HepG2 (cell line): ENCODE results near the gene SGMS1. TPM values are rescaled to one million over a fixed set of nuclear protein-coding genes. Genes with fewer than 3 reads are reported as not detected.

Experiments used
- ATAC-seq: fragments of 200-7000 bp; cut with Tn5 transposase; 3 replicates; pipeline ENCODE4 v1.9.1; 2020; ENCODE audit warnings: mild to moderate bottlenecking, moderate library complexity
- BruUV-seq: library from RNA; stranded (reverse); fragments of 400-500 nt; replicated peaks from 2 replicates; lab custom pipeline; 2021; lab: Mats Ljungman, UMichigan
- CTCF ChIA-PET: fragments of 300-600 bp; formaldehyde crosslinking; extraction: SDS; loops from one replicate; lab custom pipeline; 2021; ENCODE audit warnings: low total read pairs, inconsistent platforms, low intra/inter-chr PET ratio; lab: Yijun Ruan, JAX
- POLR2A ChIA-PET: fragments of 350-600 bp; sonication (Branson Sonifier 250); formaldehyde crosslinking; loops from one replicate; lab custom pipeline; 2020; ENCODE audit warnings: antibody characterized with exemption, inconsistent platforms; lab: Yijun Ruan, JAX
- DNase-seq: peaks from one replicate; pipeline ENCODE4 v3.0.0-alpha.2; 2015; ENCODE audit warnings: low spot score
- FAIRE-seq: peaks from 3 replicates; lab custom pipeline; 2011; peaks lifted over from hg19 to GRCh38; lab: Jason Lieb, UNC
- H2AFZ ChIP-seq: one replicate; pipeline ENCODE4 v1.6.1; 2011; ENCODE audit warnings: low read length, inconsistent platforms
- H3K27ac ChIP-seq: fragments of 300-600 bp; 3 replicates; pipeline ENCODE4 v1.8.0; 2011; ENCODE audit warnings: mixed run types, mild to moderate bottlenecking, mixed read lengths, low read length, inconsistent platforms; ENCODE audit not compliant: insufficient read depth; ENCODE audit errors: extremely low read length
- H3K27me3 ChIP-seq, 2 experiments: fragments of 200-600 bp in 1 of 2; 2 replicates in 1 of 2; 3 replicates in 1 of 2; pipeline versions ENCODE4 v1.6.0 to v1.8.0; 2011; ENCODE audit warnings: low read length in 2 of 2, mild to moderate bottlenecking in 2 of 2, moderate library complexity in 2 of 2, inconsistent platforms in 1 of 2; ENCODE audit not compliant: insufficient read depth in 2 of 2, control insufficient read depth in 1 of 2
- H3K36me3 ChIP-seq, 2 experiments: fragments of 200-600 bp in 1 of 2; replicated peaks in 1 of 2; 2 replicates in 1 of 2; 3 replicates in 1 of 2; pipeline versions ENCODE4 v1.5.1 to v1.8.0; 2011; ENCODE audit warnings: low read length in 2 of 2, inconsistent platforms in 1 of 2; ENCODE audit not compliant: insufficient read depth in 2 of 2, control insufficient read depth in 1 of 2
- H3K4me1 ChIP-seq: 2 replicates; pipeline ENCODE4 v1.5.1; 2012; ENCODE audit warnings: low read length, inconsistent platforms; ENCODE audit not compliant: insufficient read depth
- H3K4me2 ChIP-seq: 2 replicates; pipeline ENCODE4 v1.6.0; 2011; ENCODE audit warnings: low read depth, low read length, inconsistent platforms
- H3K4me3 ChIP-seq, 3 experiments: fragments of 200-600 bp in 1 of 3; sonication (generic), shearing (Covaris generic) in 1 of 3; replicated peaks in 1 of 3; 2 replicates each; pipeline ENCODE4 v1.5.1; 2011 to 2016; ENCODE audit warnings: low read length in 3 of 3, inconsistent platforms in 2 of 3, low read depth in 2 of 3, mild to moderate bottlenecking in 2 of 3, control low read depth in 1 of 3, mixed read lengths in 1 of 3; ENCODE audit not compliant: insufficient read depth in 1 of 3
- H3K79me2 ChIP-seq: one replicate; pipeline ENCODE4 v1.6.1; 2011; ENCODE audit warnings: low read length, inconsistent platforms; ENCODE audit not compliant: insufficient read depth
- H3K9ac ChIP-seq: 2 replicates; pipeline ENCODE4 v1.6.0; 2011; ENCODE audit warnings: mild to moderate bottlenecking, low read depth, low read length, inconsistent platforms; ENCODE audit not compliant: insufficient read depth
- H3K9me3 ChIP-seq: 2 replicates; pipeline ENCODE4 v1.5.1; 2012; ENCODE audit warnings: mild to moderate bottlenecking, low read length
- H4K20me1 ChIP-seq: 2 replicates; pipeline ENCODE4 v1.6.0; 2011; ENCODE audit warnings: inconsistent platforms, mild to moderate bottlenecking, low read length, moderate library complexity; ENCODE audit not compliant: insufficient read depth
- EEA1 ChIP-seq: sonication (generic); formaldehyde crosslinking; IDR thresholded peaks from 2 replicates; pipeline ENCODE4 v1.5.1; 2020; ENCODE audit warnings: mild to moderate bottlenecking, missing genetic modification reagents, borderline replicate concordance
- FOXK1 ChIP-seq: sonication (generic); formaldehyde crosslinking; IDR thresholded peaks from 2 replicates; pipeline ENCODE4 v1.4.0; 2020; ENCODE audit warnings: low read depth, missing genetic modification reagents, borderline replicate concordance
- TOE1 ChIP-seq: sonication (generic); formaldehyde crosslinking; IDR thresholded peaks from 2 replicates; pipeline ENCODE4 v1.4.0; 2020; ENCODE audit warnings: mild to moderate bottlenecking, missing genetic modification reagents
- ZBTB1 ChIP-seq: sonication (generic); formaldehyde crosslinking; IDR thresholded peaks from 2 replicates; pipeline ENCODE4 v1.4.0; 2020; ENCODE audit warnings: missing genetic modification reagents, borderline replicate concordance
- ZBTB21 ChIP-seq: sonication (generic); formaldehyde crosslinking; IDR thresholded peaks from 2 replicates; pipeline ENCODE4 v1.4.0; 2020; ENCODE audit warnings: missing genetic modification reagents
- ZNF207 ChIP-seq: fragments of 450-650 bp; IDR thresholded peaks from 2 replicates; pipeline ENCODE4 v1.6.1; 2016; ENCODE audit warnings: antibody characterized with exemption, borderline replicate concordance
- ZNF432 ChIP-seq: sonication (generic); formaldehyde crosslinking; IDR thresholded peaks from 2 replicates; pipeline ENCODE4 v1.5.0; 2020; ENCODE audit warnings: missing genetic modification reagents, mild to moderate bottlenecking, borderline replicate concordance
- in situ Hi-C: cut with HindIII; loops from 2 replicates; pipeline ENCODE4 v1.10.0; 2017; ENCODE audit warnings: low pct_unique_long_range_greater_than_20kb; ENCODE audit not compliant: extremely low pct_ligation_motif_present
- intact Hi-C: fragments of 100-400 bp; cut with micrococcal nuclease; formaldehyde crosslinking; loops from one replicate; pipeline ENCODE4 v1.10.0; 2022; ENCODE audit not compliant: unreplicated experiment
- polyA plus RNA-seq, 8 experiments: library from polyadenylated mRNA; depleted of rRNA in 3 of 8; stranded (reverse) in 7 of 8; unstranded in 1 of 8; fragments of >200 nt; fragmentation: Illumina TruSeq in 4 of 8; extraction: Trizol in 4 of 8; gene quantifications; 2 replicates each; pipeline versions ENCODE4 v1.2.1 to v1.2.3, GENCODE V29; 2011 to 2016; ENCODE audit warnings: low read depth in 4 of 8, missing spikeins in 1 of 8, mixed read lengths in 1 of 8; ENCODE audit not compliant: insufficient read depth in 1 of 8
- total RNA-seq, 5 experiments: library from RNA; depleted of rRNA; stranded (reverse); fragments of >200 nt; fragmentation: Illumina TruSeq; extraction: Trizol; gene quantifications; 2 replicates each; pipeline ENCODE4 v1.2.3, GENCODE V29; 2016; ENCODE audit warnings: low read depth in 1 of 5
- TF ChIP-seq, protein P1 (sequence below): sonication (generic); formaldehyde crosslinking; IDR thresholded peaks from 2 replicates; pipeline ENCODE4 v1.8.1; 2023; ENCODE audit warnings: mild to moderate bottlenecking, missing genetic modification reagents
- TF ChIP-seq, protein P2 (sequence below): sonication (generic); formaldehyde crosslinking; IDR thresholded peaks from 2 replicates; pipeline ENCODE4 v1.4.0; 2020; ENCODE audit warnings: missing genetic modification reagents, borderline replicate concordance

SGMS1 gene
- total and polyA plus RNA-seq, 2 of the 13 experiments (the other 11 are each of a cell fraction or from before 2014, with no cell fraction given) = 6.5 to 15.1 TPM

DNA sequence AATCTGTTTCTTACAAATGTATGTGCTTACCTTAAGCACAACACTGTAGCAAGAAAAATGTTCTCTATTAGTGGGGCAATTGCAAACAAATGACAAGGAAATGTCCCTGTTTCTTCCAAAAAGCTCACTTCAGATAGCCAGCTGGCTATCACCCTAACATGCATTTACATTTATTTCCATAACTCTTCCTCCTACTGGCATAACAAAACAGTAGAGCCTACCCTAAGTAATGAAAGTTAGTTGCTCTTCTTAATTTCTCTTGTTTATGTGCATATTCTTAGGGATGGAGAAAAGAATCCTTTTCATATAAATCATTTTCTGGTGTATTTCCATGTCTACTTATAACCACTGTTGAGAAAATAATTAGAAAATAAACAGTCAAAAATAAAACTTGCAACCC lies 100.4 kb downstream of the SGMS1 start:
- no peak overlapping the region for H3K4me2 ChIP-seq
- DNase-seq (no peak), FAIRE-seq (no peak), ATAC-seq (no peak)
- no peaks in the 10 kb centered on the region for H3K4me1 ChIP-seq
- no peak overlapping the region for H3K27ac ChIP-seq
- no peaks in the 10 kb centered on the region for H3K9me3 ChIP-seq
- TF ChIP-seq ZNF432 (CRISPR knock-in tag) (no peak), ZBTB1 (CRISPR knock-in tag) (no peak), TOE1 (CRISPR knock-in tag) (no peak), ZBTB21 (CRISPR knock-in tag) (no peak), EEA1 (CRISPR knock-in tag) (no peak), ZNF207 (no peak), FOXK1 (CRISPR knock-in tag) (no peak)
- TF ChIP-seq, protein P1, sequence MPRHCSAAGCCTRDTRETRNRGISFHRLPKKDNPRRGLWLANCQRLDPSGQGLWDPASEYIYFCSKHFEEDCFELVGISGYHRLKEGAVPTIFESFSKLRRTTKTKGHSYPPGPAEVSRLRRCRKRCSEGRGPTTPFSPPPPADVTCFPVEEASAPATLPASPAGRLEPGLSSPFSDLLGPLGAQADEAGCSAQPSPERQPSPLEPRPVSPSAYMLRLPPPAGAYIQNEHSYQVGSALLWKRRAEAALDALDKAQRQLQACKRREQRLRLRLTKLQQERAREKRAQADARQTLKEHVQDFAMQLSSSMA (CRISPR knock-in tag) = no peak
- TF ChIP-seq, protein P2, sequence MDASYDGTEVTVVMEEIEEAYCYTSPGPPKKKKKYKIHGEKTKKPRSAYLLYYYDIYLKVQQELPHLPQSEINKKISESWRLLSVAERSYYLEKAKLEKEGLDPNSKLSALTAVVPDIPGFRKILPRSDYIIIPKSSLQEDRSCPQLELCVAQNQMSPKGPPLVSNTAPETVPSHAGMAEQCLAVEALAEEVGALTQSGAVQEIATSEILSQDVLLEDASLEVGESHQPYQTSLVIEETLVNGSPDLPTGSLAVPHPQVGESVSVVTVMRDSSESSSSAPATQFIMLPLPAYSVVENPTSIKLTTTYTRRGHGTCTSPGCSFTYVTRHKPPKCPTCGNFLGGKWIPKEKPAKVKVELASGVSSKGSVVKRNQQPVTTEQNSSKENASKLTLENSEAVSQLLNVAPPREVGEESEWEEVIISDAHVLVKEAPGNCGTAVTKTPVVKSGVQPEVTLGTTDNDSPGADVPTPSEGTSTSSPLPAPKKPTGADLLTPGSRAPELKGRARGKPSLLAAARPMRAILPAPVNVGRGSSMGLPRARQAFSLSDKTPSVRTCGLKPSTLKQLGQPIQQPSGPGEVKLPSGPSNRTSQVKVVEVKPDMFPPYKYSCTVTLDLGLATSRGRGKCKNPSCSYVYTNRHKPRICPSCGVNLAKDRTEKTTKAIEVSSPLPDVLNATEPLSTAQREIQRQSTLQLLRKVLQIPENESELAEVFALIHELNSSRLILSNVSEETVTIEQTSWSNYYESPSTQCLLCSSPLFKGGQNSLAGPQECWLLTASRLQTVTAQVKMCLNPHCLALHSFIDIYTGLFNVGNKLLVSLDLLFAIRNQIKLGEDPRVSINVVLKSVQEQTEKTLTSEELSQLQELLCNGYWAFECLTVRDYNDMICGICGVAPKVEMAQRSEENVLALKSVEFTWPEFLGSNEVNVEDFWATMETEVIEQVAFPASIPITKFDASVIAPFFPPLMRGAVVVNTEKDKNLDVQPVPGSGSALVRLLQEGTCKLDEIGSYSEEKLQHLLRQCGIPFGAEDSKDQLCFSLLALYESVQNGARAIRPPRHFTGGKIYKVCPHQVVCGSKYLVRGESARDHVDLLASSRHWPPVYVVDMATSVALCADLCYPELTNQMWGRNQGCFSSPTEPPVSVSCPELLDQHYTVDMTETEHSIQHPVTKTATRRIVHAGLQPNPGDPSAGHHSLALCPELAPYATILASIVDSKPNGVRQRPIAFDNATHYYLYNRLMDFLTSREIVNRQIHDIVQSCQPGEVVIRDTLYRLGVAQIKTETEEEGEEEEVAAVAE (CRISPR knock-in tag) = no peak
- no peak overlapping the region for H3K4me3 ChIP-seq
- no peak overlapping the region for H3K9ac ChIP-seq
- H3K27me3 ChIP-seq = no peaks in the 10 kb centered on the region
- H4K20me1 ChIP-seq = no peaks in the 10 kb centered on the region
- intact Hi-C loops = no loop called here
- in situ Hi-C loops = no loop called here
- no peaks in the 10 kb centered on the region for H3K79me2 ChIP-seq
- H3K36me3 ChIP-seq = no peaks in the 10 kb centered on the region
- BruUV-seq = no TSS peak
- POLR2A ChIA-PET = no interaction called here
- CTCF ChIA-PET = no interaction called here
- no peak overlapping the region for H2AFZ ChIP-seq
